ENCODE results near the gene NRARP.

DNA sequence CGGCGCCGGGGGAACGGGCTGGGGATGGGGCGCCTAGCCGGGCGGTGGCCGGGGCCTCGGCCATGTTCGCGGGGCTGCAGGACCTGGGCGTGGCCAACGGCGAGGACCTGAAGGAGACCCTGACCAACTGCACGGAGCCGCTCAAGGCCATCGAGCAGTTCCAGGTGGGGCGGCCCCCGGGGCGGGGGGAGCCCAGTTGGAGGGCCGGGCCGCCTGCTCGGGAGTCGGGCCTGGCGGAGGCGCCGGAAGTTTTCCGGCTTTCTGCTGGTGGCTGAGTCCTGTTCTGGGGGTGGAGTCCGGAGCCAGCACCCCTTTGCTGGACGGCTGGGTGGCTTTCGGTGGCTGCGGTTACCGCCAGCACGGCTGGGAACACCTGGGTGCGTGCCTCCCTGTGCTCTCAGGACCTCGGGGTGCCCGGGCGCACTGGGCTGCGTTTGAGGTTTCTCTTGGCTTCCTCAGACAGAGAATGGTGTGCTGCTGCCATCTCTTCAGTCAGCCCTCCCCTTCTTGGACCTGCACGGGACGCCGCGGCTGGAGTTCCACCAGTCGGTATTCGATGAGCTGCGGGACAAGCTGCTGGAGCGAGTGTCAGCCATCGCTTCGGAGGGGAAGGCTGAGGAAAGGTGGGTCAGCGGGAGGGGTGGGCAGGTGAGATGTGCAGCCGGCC, 46.5 kb downstream of the NRARP start:
- TF ChIP-seq RAD21 (IDR thresholded peaks at IDR 0.05; ENCODE audit: low read depth): no peak
- TF ChIP-seq, protein P1, sequence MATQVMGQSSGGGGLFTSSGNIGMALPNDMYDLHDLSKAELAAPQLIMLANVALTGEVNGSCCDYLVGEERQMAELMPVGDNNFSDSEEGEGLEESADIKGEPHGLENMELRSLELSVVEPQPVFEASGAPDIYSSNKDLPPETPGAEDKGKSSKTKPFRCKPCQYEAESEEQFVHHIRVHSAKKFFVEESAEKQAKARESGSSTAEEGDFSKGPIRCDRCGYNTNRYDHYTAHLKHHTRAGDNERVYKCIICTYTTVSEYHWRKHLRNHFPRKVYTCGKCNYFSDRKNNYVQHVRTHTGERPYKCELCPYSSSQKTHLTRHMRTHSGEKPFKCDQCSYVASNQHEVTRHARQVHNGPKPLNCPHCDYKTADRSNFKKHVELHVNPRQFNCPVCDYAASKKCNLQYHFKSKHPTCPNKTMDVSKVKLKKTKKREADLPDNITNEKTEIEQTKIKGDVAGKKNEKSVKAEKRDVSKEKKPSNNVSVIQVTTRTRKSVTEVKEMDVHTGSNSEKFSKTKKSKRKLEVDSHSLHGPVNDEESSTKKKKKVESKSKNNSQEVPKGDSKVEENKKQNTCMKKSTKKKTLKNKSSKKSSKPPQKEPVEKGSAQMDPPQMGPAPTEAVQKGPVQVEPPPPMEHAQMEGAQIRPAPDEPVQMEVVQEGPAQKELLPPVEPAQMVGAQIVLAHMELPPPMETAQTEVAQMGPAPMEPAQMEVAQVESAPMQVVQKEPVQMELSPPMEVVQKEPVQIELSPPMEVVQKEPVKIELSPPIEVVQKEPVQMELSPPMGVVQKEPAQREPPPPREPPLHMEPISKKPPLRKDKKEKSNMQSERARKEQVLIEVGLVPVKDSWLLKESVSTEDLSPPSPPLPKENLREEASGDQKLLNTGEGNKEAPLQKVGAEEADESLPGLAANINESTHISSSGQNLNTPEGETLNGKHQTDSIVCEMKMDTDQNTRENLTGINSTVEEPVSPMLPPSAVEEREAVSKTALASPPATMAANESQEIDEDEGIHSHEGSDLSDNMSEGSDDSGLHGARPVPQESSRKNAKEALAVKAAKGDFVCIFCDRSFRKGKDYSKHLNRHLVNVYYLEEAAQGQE (IDR thresholded peaks at IDR 0.05; ENCODE audit: low read depth): no peak
- TF ChIP-seq TEAD4 (IDR thresholded peaks at IDR 0.05): no peak
- TF ChIP-seq TAF1 (IDR thresholded peaks at IDR 0.05; ENCODE audit: low read depth): no peak
- TF ChIP-seq EP300 (IDR thresholded peaks at IDR 0.05; ENCODE audit: borderline replicate concordance): no peak
- no peak for TF ChIP-seq EGR1 (IDR thresholded peaks at IDR 0.05)
